H4 (cell line): Measurements from ENCODE around the gene CDH18. TPM values are rescaled to one million over a fixed set of nuclear protein-coding genes. Genes with fewer than 3 reads are reported as not detected.

Experiments
- DNase-seq: peaks from one replicate; pipeline ENCODE4 v3.0.0-alpha.2; 2015; ENCODE audit warnings: low spot score
- total RNA-seq: library from RNA; depleted of rRNA; stranded (reverse); fragments of >200 nt; shearing (Covaris generic); gene quantifications from 2 replicates; pipeline ENCODE4 v1.2.3, GENCODE V29; 2014

CDH18 gene
- total RNA-seq, 1 experiment from 2014 or later, result 3.2 TPM

DNA sequence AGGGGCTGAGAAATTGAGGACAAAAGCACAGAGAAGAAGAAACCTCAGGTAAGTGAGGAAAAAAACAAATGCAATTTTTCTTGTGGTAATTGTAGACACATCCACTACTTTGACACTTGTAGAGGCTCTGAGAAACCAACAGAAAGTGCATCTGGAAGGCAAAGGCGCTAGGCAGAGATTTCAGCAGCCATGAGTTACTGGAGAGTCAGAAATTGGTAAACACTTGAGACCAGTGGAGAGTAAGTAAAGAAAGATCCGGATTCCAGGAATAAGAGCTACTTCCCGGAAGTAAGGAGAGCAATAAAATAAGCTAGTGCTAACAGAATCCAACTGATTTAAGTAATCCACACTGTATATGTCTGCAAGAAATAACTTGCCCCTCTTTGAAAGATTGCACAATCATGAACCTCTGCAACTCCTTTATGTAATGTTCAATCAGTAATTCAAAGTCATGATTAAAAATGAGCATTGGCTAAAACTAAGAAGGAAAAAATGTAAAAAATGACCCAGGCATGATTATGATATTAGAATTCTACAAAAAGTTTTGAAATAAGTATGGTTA is 382.1 kb downstream of the CDH18 start:
- no peak for DNase-seq

DNA sequence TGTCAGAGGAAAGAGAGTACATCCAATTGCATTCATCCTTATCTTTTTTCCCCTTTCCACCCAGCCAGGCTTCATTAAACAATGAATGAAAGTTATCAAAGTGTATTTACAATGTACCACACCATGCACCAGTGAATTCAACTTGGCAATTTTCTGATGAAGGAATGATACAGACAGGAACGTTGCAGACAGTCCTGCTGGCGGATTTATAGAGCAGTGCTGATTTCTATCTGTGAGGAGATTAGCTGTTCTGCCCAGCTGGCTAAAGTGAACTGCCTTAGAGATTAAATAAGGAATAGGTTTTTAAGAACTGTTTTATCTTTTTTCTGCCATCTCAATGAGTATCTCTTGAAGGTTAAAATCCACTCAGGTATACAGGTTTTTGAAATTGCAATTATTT is 403.9 kb downstream of the CDH18 start:
- no peak for DNase-seq

DNA sequence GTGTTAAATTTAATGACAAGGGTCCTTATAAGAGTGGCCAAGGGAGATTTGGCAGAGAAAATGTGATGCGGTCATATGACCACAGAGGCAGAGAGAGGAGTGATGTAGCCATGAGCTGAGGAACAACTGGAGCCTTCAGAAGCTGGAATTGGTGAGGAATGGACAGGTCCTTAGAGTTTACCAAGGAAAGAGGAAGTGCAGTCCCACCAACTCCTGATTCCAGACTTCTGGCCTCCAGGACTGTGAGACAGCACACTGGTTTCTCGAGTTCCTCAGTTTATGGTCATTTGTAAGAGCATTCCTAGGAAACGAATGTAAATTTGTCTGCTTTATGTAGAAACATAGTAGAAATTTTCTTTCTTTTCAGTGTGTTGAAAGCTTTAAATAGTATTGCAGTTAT is 410.1 kb downstream of the CDH18 start:
- no peak for DNase-seq

DNA sequence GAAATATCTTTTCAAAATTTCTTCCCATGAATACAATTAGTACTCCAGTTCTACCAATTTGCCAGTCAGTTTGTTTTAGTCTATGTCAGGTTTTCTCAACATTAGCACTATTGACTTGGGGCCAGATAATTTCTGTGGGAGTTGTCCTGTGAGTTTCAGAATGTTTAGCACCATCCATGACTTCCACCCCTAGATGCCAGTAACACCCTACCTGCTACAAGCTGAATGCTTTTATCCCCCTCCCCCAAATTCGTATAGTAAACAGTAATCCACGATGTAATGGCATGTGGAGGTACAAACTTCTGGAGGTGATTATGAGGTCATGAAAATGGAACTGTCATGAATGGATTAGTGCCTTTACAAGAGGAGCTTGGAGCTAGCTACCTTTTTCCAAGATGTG is 420.0 kb downstream of the CDH18 start:
- no peak for DNase-seq

DNA sequence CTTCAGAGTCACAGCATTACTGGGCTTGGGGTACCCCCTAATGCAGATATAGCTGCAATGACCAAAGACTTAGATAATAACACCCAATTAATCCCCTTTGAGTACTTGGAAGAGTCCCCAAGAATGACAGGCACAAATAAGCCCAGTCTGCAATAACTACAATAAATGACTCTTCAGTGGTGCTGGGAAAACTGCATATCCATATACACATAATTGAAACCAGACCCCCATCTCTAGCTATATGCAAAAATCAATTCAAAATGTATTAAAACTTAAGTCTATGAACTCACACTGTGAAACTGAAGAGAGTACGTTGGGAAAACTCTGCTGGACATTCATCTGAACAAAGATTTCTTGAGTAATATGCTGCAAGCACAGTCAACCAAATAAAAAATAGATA is 422.5 kb downstream of the CDH18 start:
- DNase-seq, result no peak

DNA sequence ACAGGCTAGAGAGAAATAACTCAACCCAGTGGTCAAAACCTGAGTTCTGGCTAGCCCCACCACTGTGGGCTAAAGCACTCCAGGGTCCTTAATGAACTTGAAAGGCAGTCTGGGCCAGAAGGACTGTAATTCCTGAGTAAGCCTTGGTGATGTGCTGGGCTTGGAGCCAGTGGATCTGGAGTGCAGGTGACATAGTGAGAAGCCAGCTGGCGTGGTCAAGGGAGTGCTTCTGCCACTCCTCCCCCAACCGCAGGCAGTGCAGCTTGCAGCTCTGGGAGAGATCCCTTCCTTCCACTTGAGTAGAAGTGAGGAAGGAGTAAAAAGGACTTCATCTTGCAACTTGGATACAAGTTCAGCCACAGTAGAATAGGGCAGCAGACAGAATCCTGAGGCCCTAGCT is 424.0 kb downstream of the CDH18 start:
- peak; percentile 48 for DNase-seq

DNA sequence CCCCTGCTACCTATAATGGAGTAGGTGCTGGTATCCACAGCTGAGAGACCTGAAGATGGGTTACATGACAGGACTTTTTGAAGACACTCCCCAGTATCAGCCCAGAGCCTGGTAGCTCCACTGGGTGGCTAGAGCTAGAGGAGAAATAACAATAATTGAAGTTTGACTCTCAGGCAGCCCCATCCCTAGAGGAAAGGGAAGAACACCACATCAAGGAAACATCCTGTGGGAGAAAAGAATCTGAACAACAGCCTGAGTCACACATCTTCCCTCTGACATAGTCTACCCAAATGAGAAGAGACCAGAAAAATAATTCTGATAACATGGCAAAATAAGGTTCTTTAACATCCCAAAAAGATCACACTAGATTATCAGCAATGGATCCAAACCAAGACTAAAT is 432.1 kb downstream of the CDH18 start:
- no peak for DNase-seq

DNA sequence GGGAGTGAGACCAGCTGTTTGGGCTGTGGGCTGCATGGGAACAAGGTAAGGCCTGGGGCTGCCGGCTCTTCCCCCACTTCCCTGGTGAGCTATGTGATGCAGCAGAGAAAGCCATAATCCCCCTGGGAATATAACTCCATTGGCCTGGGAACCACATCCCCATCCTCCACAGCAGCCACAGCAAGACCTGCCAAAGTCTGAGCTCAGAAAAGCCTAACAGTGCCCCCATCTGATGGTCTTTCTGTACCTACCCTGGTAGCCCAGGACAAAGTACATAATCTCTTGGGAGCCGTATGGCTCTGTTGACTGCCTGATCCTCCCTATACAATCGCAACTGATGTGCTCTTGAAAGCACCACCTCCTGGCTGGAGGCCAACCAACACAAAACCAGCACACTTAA is 432.6 kb downstream of the CDH18 start:
- DNase-seq, result no peak

DNA sequence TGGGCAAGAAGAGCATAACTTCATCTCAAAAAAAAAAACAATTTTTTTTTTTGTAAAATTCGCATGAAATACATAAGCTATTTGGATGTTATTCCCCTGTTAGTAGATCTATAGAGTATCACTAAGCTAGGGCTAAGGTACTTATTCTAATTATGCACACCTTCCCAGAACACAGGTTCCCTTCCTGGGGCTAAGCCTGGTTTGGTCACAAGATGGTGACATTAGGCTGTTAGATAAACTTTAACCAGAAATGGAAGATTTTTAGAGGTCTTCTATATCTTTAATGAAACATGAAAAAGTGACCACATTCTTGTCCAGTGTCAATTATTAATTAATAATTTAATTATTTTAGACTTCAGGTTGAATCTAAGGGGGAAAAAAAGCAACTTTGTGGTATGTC is 433.5 kb downstream of the CDH18 start:
- DNase-seq, result no peak

DNA sequence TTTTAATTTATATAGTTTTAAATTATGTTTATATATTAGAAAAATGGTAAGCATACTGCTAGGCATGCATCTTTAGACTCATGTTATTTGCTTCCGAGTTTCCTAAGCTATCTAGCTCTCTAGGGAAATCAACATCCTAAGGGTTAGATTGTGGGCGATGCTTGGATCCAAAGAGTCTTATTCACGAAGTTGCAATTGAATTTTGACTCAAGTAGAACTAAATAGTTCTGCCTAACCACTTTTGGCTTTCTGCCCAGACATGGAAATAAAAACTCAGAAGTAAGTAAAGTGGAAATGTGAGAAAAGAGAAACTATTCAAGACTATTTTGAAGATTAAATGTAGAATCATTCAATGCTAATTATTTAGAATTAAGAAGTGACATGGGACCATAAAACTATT is 440.4 kb downstream of the CDH18 start:
- DNase-seq, result peak; percentile 78

DNA sequence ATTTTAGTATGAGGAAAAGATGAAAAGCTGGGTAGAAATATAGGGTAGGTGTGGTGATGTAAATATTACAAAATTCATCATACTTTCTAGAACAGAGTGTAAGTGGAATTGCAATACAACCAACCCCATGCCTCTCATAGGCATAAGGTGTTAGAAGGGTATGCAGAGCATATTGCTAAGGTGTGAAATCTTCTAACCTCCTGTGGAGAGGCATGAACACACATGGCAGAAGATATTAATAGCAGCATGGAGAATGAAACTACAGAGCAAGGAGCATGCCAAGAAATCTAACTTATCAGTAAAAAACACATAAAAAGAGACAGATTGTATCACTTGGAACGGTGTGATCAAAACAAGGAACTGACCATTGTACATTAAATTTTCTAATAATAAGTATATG is 441.5 kb downstream of the CDH18 start:
- DNase-seq, result no peak

DNA sequence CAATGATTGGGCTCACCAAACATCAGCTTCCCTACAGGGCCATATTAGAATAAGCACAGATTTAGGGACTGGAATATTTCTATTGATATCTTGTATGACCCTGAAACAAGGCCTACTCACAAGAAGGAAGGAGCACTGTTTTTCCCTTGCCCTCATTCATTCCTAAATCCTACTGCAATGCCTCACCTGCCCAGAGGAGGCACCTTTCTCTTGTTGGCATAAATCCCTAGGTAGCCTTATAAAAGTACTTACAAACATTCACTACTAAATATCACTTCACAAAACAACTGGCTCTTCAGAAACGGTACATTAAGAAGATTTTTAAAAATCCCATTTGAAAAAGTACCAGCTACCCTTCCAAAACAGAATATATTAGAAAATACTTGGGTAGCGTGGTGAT is 449.4 kb downstream of the CDH18 start:
- no peak for DNase-seq

DNA sequence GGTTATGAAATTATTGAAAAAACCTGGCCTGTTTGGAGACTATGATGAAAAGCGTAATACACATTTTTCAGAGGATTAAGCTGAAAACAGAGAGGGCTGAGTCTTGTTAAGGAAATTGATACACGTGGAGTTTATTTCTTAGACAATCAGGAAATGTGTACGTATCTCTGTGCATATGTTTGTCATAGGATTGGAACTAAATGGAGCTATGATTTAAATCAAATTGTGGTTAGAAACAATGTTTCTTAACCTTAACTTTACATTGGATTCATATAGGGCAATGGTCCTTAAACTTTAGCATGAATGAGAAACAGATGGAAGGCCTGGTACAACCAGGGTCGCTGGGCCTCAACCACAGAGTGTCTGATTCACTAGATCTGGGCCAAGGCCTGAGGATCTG is 451.6 kb downstream of the CDH18 start:
- no peak for DNase-seq

DNA sequence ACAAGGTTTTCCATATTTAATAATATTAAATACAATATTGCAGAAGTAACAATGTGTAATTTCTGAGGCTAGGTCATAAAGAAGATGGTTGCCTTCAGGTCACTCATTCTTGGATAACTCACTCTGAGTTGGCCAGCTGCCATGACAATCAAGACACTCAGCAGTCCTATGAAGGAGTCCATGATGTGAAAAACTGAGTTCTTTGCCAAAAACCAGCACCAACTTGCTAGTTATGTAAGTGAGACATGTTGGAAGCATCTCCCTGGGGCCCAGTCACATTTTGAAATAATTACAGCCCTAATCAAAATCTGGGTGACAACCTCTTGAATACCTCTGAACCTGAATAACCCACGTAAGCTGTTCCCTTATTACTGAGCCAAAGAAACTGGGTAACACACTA is 453.2 kb downstream of the CDH18 start:
- DNase-seq, result no peak

DNA sequence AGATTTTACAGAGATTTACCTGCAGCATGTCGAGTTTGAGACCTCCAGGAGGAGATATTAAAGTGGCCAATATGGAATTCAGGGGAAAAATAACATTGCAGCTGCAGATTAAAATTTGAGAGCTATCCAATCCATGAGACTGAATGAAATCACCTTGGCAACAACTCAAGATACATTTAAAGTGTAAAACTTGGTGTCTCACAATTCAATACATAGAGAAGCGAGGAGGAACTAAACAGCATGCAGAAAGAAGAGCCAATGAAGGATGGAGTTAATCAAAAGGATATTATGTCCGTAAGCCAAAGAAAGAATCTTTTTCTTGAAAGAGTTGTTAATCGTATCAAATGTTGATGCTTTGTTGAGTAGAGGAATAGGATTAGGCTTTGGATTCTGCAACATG is 455.1 kb downstream of the CDH18 start:
- no peak for DNase-seq

DNA sequence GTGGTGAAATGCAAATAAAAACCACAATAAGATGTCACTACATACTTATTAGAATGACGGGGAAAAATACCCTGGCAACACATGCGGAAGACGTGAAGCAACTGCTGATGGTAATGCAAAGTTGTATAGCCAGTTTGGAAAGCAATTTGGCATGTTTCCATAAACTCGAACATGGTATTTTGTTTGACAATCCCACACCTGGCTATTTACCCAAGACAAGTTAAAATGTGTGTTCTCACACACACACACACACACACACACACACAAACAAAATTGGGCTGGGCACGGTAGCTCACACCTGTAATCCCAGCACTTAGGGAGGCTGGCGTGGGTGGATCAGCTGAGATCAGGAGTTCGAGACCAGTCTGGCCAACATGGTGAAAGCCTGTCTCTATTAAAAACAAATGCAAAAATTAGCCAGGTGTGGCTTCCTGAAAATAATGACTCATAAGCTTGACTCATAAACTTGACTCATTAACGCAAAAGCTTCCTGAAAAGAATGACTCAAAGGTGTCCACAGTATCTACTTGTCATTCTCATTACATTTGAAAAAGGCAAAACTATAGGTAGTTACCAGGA is 456.5 kb downstream of the CDH18 start:
- DNase-seq, result peak; percentile 17

DNA sequence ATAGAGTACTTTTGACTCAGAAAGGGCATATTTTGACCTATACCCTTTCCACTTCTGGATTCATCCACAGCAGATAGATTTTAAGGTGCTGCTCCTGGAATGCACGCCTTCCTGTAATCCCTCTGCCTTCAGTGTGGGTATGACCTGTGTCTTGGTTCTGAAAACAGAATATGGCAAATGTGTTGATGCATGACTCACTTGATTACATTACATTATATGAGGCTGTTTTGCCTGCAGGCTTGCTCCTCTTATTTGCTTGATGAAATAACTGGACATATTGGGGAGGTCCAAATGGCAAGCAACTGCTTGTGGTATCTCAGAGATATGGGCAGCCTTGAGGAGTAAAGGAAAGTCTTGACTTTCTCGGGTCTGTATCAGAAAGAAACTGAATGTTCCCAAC is 468.6 kb downstream of the CDH18 start:
- peak; percentile 35 for DNase-seq

DNA sequence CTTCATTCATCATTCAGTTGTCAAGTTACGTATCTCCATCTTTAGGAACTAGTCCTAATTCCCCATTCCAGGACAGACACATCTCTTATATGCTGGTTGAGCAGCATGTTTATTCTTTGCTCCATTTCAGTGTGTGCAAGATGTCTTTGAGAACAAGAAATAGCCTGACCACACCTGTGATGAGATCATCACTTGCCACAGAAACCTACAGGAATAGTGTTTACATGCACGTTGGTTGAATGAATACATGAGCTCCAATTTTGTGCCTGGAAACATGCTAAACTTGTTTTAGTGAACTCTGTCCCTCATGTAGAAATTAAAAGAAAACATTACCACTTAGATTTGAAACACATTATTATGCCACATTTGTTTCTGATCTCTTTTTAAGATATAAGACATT is 489.1 kb downstream of the CDH18 start:
- peak; percentile 21 for DNase-seq

DNA sequence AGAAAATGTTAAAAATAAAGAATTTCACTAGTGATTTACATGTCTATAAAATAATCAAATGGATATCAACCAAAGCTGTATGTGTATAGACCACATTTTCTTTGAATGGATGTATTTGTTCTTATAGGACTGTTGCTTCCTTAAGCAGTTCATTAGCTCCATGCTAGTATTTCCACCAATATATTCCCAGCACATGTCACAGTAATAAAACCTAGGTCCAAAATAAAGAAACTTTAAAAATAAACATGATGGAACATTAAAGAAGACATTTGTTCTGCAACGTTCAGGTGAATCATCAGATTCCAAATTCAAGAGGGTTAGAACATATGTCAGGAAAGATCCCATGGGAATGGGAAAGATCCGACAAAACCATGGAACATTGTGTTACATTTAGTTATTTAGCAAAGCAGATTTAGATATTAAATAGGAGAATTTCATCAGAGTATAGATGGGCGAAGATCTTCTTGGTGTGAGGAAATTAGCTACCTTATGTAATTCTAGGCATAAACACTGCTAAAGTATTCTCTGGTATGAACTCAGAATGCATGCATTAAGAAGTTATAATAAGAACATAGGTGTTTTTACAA is 490.7 kb downstream of the CDH18 start:
- DNase-seq, result no peak

DNA sequence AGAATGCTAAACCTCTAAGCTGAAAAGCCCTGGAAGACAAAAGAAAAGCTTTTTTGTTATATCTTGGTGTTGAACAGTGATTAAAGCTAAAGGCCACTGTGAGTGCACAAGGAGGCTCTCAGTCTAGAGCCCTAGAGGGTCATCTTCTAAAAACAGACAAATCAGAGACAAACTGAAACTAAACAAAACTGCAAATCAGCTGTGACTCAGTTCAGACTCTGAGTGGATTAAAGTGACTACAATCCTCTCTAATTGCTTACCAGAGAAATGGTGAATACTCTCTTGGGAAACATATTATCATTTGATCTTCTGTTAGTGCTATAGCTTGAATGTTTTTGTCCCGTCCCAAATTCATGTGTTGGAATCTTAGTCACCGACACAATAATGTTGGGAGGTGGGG is 491.9 kb downstream of the CDH18 start:
- DNase-seq, result peak; percentile 8

DNA sequence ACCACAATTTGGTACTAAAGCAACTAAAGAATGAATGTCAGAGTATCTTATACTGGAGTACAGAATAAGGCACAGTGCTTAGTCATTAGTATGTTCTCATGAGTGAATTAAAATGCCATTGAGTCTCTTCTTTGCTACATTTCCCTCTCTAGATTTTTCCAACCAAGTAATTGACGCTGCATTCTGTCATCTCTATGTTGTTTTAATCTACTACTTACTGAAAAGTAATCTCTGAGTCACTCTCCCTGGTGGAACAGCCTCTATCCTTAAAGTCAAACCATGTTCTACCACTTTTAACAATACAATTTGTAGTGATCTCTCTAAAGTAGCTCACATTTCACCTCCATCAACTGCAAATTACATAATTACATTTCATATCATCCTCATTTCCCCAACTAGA is 495.1 kb downstream of the CDH18 start:
- no peak for DNase-seq

DNA sequence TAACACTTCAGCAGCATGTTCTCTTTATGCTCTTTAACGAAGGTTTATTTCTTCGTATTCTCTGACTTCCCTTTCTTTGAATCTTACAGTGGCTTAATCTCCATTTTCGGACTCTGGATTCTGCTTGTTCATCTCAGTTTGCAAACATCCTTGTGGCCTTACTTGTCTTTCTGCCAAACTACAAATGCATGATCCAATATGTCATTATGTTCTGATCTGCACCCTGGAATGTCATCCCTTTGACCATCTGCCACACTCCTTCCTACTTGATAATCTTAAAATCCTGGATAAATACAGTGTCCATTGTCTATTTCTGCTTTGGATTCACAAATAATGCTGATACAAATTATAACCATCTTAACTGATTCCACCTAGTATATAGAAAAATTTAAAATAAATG is 499.2 kb downstream of the CDH18 start:
- no peak for DNase-seq

DNA sequence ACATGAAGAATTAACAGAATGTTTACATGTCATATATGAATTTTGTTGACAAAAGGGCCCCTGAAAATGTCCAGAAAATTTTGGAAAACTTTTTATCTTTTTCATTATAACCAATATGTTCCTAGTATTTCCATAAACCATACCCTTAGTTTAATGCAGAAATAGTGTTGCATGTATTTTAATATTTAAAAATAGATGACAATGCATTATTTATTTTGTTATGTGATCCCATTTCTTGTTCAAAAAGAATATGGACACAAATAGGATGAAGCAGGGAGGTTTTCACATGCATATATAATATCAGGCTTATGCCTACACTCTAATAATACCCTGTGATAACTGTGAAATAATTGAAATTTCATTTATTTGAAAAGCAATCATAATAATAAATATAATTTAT is 500.5 kb downstream of the CDH18 start:
- DNase-seq, result no peak

DNA sequence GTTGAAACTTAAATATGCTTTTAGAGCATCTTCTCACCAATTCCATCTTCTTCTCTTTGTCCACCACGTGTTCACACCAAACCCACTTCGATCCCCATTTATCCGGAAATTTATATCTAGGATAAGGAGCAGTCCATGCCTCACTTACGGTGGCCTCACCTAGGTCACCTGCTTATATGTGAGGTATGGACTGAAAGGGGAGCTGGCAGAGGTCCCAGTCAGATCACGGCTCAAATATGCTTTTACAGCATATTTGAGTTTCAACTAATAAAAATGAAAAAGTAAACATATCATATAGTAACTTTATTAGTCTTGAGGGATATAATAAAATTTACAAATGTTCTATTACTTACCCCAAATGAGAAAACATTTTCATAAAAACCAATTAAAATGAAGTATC is 508.4 kb downstream of the CDH18 start:
- no peak for DNase-seq
